A549 (cell line): ENCODE data around the gene ELL3.
"Not testable (repeated sequence)": the region's sequence is repeated elsewhere in the genome, so short reads cannot be mapped to it uniquely, and the experiment has no call there.

Experiments used
- CBX8 ChIP-seq: fragments of 200-600 bp; sonication (generic); IDR thresholded peaks from 2 replicates; pipeline ENCODE4 v1.6.1; 2016
- CTCF ChIP-seq: fragments of >200 bp; sonication (Bioruptor Twin); formaldehyde crosslinking; IDR thresholded peaks from 3 replicates; pipeline ENCODE4 v1.5.1; 2016
- POLR2A ChIP-seq: IDR thresholded peaks from 2 replicates; pipeline ENCODE4 v1.6.1; 2012; ENCODE audit warnings: mild to moderate bottlenecking, low read length
- RNF2 ChIP-seq: fragments of 200-600 bp; sonication (generic); IDR thresholded peaks from 2 replicates; pipeline ENCODE4 v1.6.1; 2016; ENCODE audit warnings: low read depth, mild to moderate bottlenecking, antibody characterized with exemption, moderate library complexity, borderline replicate concordance
- TF ChIP-seq, protein P1 (sequence below): fragments of 200-600 bp; sonication (generic); IDR thresholded peaks from 2 replicates; pipeline ENCODE4 v1.6.1; 2016; ENCODE audit warnings: antibody characterized with exemption, mild to moderate bottlenecking, moderate library complexity

DNA sequence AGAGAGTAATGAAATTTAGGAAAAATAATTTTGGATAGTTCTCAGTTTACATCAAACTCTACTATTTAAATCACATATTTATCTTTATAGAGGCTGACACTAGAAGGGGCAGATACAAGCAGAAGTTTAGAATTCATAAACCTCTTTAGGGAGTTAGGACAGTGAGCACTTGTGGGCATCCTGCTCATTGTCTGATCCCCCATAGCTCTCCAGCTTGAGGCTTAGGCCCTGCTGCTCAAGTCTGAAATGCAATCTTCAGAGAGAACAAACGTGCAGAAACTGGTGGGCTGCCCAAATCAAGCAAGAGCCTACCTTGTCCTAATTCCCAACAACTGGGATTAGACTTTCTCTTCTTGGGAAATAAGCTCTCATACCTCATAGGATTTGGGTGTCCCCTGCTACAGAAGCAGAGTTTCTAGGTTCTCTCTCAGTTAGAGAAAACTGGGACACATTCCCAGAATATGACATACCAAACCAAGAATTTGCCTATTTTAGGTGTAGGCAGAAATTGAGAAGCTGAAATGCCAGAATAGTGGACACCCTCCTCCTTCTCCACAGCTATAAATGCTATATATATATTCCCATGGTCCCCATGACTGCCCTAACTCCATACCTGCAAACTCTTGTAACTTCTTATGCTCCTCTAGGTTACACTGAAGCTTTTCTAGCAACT is 48.6 kb downstream of the ELL3 start:
- TF ChIP-seq, protein P1, sequence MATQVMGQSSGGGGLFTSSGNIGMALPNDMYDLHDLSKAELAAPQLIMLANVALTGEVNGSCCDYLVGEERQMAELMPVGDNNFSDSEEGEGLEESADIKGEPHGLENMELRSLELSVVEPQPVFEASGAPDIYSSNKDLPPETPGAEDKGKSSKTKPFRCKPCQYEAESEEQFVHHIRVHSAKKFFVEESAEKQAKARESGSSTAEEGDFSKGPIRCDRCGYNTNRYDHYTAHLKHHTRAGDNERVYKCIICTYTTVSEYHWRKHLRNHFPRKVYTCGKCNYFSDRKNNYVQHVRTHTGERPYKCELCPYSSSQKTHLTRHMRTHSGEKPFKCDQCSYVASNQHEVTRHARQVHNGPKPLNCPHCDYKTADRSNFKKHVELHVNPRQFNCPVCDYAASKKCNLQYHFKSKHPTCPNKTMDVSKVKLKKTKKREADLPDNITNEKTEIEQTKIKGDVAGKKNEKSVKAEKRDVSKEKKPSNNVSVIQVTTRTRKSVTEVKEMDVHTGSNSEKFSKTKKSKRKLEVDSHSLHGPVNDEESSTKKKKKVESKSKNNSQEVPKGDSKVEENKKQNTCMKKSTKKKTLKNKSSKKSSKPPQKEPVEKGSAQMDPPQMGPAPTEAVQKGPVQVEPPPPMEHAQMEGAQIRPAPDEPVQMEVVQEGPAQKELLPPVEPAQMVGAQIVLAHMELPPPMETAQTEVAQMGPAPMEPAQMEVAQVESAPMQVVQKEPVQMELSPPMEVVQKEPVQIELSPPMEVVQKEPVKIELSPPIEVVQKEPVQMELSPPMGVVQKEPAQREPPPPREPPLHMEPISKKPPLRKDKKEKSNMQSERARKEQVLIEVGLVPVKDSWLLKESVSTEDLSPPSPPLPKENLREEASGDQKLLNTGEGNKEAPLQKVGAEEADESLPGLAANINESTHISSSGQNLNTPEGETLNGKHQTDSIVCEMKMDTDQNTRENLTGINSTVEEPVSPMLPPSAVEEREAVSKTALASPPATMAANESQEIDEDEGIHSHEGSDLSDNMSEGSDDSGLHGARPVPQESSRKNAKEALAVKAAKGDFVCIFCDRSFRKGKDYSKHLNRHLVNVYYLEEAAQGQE = not testable (repeated sequence)
- TF ChIP-seq CTCF, RNF2, CBX8, POLR2A: not testable (repeated sequence)
